Skeletal muscle tissue (tissue), 4 donors: ENCODE measurements around the gene TMA7. TPM values are rescaled to one million over a fixed set of nuclear protein-coding genes. Genes with fewer than 3 reads are reported as not detected.

Experiments
- H3K27ac ChIP-seq: one replicate; pipeline ENCODE4 v1.7.0; 2013; ENCODE audit warnings: mild to moderate bottlenecking, low read depth, low read length, inconsistent platforms
- H3K27me3 ChIP-seq, 3 donors: one replicate each; pipeline ENCODE4 v1.7.0; 2013; ENCODE audit warnings: low read length in 3 of 3; ENCODE audit not compliant: control insufficient read depth in 3 of 3, insufficient read depth in 3 of 3
- H3K36me3 ChIP-seq, 3 donors: one replicate each; pipeline ENCODE4 v1.7.0; 2013; ENCODE audit warnings: low read length in 3 of 3; ENCODE audit not compliant: control insufficient read depth in 3 of 3, insufficient read depth in 3 of 3
- H3K4me1 ChIP-seq, 3 donors: one replicate each; pipeline ENCODE4 v1.7.0; 2013; ENCODE audit warnings: low read length in 3 of 3, mild to moderate bottlenecking in 3 of 3; ENCODE audit not compliant: control insufficient read depth in 3 of 3, insufficient read depth in 3 of 3
- H3K4me3 ChIP-seq, 3 donors: one replicate each; pipeline ENCODE4 v1.7.0; 2013; ENCODE audit warnings: low read length in 3 of 3
- H3K9ac ChIP-seq, 3 donors: one replicate each; pipeline ENCODE4 v1.7.0; 2013; ENCODE audit warnings: low read length in 3 of 3, mild to moderate bottlenecking in 3 of 3, moderate library complexity in 2 of 3, low read depth in 1 of 3
- H3K9me3 ChIP-seq, 3 donors: one replicate each; pipeline ENCODE4 v1.7.0; 2013; ENCODE audit warnings: low read length in 3 of 3; ENCODE audit not compliant: control insufficient read depth in 3 of 3
- total RNA-seq: library from RNA; depleted of rRNA; stranded (reverse); fragments of >200 nt; gene quantifications from one replicate; pipeline ENCODE4 v1.2.3, GENCODE V29; 2014
- donor health status: Osteomylitis.

The TMA7 gene
- total RNA-seq, 1 donor from 2014 or later, result 157 TPM

DNA sequence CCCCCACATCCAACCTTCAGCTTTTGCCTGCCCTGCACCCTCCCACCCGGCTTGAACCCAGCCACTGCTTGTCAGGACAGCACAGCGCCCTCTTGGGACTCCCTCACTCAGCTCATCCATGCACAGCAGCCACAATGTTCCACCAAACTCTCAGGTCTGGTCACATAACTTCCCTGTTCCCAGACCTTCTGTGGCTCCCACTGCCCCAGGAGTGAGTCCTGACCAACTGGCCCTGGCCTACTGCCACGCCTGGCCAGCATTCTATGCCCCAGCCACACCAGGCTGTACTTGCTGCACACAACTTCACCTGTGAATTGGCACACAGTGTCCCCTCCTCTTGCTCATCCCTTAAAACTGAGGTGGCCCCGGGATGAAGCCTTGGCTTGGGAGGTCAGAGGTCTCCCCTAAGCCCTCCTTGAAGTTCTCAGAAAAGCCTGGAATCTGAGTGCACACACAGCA is 31.2 kb upstream of the TMA7 start:
- H3K4me1 ChIP-seq, result no peaks in the 10 kb centered on the region
- H3K9me3 ChIP-seq, result no peaks in the 10 kb centered on the region
- no peak overlapping the region for H3K27ac ChIP-seq
- no peak overlapping the region for H3K4me3 ChIP-seq
- H3K9ac ChIP-seq, result no peak overlapping the region
- H3K36me3 ChIP-seq, result peaks cover 0 to 16% (median 8%) of the 10 kb centered on the region in 3 donors
- no peaks in the 10 kb centered on the region for H3K27me3 ChIP-seq

DNA sequence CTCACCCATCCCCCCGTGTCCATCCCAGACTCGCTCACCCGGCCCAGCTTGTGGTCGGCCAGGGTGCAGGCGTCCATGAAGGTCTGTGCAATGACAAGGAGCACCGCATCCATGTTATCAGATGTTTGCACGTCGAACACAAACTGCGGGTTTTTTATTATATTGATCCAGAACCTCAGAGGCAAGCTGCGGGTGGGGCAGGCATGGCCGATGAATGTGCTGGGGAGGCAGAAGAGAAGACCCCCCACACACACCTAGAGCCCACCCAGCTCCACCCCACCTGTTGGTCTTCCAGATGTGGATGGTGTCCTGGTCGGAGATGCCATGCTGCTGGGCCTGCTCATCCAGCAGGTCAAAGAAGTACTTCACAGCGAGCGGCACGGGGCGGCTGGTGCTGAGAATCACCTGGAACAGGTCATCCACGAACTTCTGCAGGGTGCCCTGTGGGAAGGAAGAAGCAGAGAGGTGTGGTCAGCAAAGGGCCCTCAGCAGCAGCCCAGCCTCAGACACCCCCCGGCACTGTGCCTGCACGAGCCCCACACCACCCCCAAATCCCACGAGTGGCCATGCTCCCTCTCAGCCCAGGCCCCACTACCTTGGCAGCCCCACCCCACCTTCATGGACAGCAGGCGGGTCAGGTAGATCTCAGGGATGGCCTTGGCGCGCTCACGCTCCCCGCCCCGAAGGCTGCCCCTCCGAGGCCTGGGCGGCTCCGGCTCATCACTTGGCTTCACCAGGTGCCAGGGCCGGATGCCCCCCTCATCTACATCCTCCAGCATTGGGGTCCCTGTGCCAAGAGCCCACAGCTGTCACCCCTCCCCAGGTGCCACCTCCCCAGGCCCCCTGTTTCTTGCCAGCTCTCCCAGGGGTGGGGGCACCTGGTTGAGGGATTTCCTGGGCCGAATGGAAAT is 30.5 kb upstream of the TMA7 start:
- no peaks in the 10 kb centered on the region for H3K9me3 ChIP-seq
- H3K4me1 ChIP-seq, result no peaks in the 10 kb centered on the region
- H3K36me3 ChIP-seq, result peaks cover 0 to 16% (median 8%) of the 10 kb centered on the region in 3 donors
- no peak overlapping the region for H3K9ac ChIP-seq
- H3K4me3 ChIP-seq, result no peak overlapping the region
- H3K27ac ChIP-seq, result no peak overlapping the region
- no peaks in the 10 kb centered on the region for H3K27me3 ChIP-seq

DNA sequence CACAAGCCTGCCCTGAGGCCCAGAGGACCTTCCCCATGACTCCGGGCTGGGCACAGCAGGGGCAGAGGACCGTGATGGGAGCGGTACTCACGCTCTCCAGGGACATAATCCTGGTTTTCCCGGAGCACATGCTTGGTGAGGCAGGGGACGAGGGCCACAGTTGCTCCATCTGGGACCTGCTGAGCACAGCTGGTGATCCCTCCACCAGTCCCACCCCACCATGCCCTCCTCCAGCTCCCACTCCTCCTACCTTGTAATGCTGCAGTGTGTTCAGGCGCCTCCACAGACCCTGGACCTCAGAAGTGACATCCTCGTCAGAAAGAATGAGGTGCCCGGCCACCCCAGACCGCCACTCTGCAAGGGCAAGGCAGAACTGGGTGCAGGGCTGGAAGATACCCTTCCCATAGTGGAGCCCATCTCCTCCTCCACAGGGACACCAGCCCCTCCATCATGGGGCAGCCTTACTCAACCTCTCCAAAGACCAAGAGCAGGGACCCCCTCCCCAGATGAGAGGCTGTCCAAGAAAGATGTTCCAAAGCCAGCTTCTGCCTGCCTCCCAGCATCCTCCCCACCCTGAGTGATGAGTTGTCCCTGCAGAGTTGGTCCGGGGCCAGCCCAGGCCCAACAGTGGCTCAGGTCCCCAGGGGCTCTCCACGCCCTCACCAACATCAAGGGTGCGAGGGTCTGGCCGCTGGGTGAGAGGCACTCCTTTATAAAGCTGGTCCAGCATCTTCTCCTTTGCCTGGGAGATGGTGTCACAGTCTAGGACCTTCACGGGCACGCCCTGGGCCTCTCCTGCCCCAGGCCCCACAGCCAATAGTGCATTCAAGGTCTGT is 29.6 kb upstream of the TMA7 start:
- no peaks in the 10 kb centered on the region for H3K27me3 ChIP-seq
- H3K4me1 ChIP-seq, result no peaks in the 10 kb centered on the region
- no peak overlapping the region for H3K27ac ChIP-seq
- H3K9ac ChIP-seq, result no peak overlapping the region
- no peaks in the 10 kb centered on the region for H3K9me3 ChIP-seq
- no peak overlapping the region for H3K4me3 ChIP-seq
- H3K36me3 ChIP-seq, result peaks cover 0 to 16% (median 13%) of the 10 kb centered on the region in 3 donors

DNA sequence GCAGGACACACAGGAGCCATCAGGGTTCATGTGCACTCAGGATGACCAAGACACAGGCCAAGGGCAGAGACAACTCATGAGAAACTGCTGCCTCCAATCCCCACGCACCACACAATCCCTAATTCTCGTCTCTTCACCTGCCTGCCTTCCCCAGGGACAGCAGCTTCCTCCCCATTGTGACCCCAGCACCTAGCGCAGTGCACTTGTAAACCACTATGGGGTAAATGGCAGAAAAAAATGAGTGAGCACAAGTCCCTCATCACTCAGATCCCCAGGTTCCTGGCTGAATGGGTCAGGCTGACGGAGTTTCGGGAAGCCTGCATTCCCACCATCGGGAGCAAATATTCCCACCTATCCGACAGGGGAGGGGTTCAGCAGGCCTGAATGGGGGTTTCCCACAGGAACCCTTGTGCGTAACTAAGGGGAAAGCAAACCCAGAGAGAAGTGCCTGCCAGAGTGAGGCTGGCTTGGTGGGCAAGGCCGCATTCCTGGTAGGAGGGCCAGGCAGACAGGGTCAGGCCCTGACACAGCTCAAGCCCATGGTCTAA is 28.9 kb upstream of the TMA7 start:
- H3K4me1 ChIP-seq, result no peaks in the 10 kb centered on the region
- H3K4me3 ChIP-seq, result no peak overlapping the region
- no peak overlapping the region for H3K9ac ChIP-seq
- no peaks in the 10 kb centered on the region for H3K27me3 ChIP-seq
- peaks cover 0 to 16% (median 15%) of the 10 kb centered on the region in 3 donors for H3K36me3 ChIP-seq
- H3K27ac ChIP-seq, result no peak overlapping the region
- no peaks in the 10 kb centered on the region for H3K9me3 ChIP-seq

DNA sequence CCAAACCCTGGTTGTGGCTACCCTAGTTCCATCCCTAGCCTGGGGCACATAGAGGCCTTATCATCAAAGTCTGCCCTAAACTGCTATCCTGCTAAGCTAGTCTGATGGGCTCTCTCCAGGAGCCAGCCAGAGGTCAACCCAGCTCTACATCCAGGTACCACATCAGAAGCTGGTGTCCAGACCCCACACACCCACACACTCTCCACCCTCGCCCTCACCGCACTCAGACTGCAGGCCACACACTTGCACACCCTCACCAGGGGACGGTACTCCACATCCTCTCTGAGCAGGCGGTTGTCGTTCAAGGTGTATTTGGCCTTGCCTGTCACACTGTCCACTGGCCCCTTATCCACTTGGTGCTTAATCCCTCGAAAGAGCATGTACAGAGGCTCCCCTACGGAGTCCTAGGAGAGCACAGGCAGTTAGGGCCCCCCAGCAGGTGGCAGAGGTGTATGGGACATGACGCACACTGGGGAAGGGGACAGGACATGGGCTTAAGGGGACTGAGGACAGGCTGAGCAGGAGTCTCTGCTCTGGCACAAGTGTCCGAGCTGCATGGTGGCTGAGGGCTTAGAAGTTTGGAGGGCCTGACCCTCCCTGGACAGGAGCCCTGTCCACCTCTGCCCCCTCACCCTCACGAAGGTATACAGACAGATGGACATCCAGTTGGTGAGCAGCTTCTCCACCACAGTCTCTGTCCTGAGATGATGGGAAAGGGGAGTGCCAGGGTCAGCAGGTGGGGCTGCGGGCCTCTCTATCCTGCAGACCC is 28.3 kb upstream of the TMA7 start:
- Histone ChIP-seq H3K4me3 (no peak overlapping the region), H3K27me3 (no peaks in the 10 kb centered on the region), H3K36me3 (peaks cover 0 to 15% (median 11%) of the 10 kb centered on the region in 3 donors), H3K27ac (no peak overlapping the region), H3K4me1 (no peaks in the 10 kb centered on the region), H3K9ac (no peak overlapping the region), H3K9me3 (no peaks in the 10 kb centered on the region)

DNA sequence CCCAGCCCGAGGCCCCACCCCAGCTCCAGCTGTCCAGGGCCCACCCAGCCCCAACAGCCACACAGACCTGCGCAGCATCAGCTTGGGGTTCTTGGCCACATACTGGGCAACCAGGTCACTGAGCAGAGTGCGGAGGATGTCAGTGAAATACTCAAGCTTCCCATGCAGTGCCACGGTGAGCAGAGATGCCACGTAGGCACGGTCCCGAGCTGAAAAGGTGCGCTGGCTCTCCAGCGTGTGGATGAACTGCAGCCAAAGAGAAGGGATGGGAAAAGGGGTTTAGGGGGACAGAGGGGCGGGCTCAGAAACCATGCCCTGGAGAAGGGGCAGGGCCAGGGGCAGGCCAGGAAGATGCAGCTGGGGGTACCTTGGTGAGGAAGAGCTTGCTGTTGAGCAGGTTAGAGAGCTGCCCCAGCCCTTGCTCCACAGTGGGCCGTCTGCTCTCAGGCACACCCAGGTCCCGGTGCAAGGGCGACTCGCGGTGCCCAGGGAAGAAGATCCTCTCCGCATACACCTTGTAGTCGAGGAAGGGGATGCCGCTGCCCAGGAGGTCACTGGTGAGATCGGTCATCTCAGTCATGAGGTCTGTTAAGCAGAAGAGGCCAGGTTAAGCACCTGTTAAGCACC is 27.6 kb upstream of the TMA7 start:
- Histone ChIP-seq H3K4me3 (no peak overlapping the region), H3K4me1 (no peaks in the 10 kb centered on the region), H3K9me3 (no peaks in the 10 kb centered on the region), H3K36me3 (peaks cover 0 to 15% (median 11%) of the 10 kb centered on the region in 3 donors), H3K27ac (no peak overlapping the region), H3K9ac (no peak overlapping the region), H3K27me3 (no peaks in the 10 kb centered on the region)

- Histone ChIP-seq H3K36me3 (peaks cover 0 to 15% (median 11%) of the 10 kb centered on the region in 3 donors), H3K4me1 (no peaks in the 10 kb centered on the region), H3K4me3 (no peak overlapping the region), H3K9ac (no peak overlapping the region), H3K27ac (no peak overlapping the region), H3K9me3 (no peaks in the 10 kb centered on the region), H3K27me3 (no peaks in the 10 kb centered on the region)
Observed at GRCh38 chr3:48413086-48413485, 27.0 kb upstream of the TMA7 start.

GRCh38 chr3:48413611-48414010 is 26.4 kb upstream of the TMA7 start:
- H3K4me3 ChIP-seq, result no peak overlapping the region
- no peaks in the 10 kb centered on the region for H3K4me1 ChIP-seq
- peaks cover 0 to 15% (median 11%) of the 10 kb centered on the region in 3 donors for H3K36me3 ChIP-seq
- no peaks in the 10 kb centered on the region for H3K9me3 ChIP-seq
- H3K9ac ChIP-seq, result no peak overlapping the region
- H3K27ac ChIP-seq, result no peak overlapping the region
- H3K27me3 ChIP-seq, result no peaks in the 10 kb centered on the region
